GM19240 (cell line): ENCODE measurements around the gene ZNF486.
"Not testable (repeated sequence)": the region's sequence is repeated elsewhere in the genome, so short reads cannot be mapped to it uniquely, and the experiment has no call there.

ENCODE experiments used
- DNase-seq: peaks from one replicate; pipeline ENCODE4 v3.0.0; 2011; ENCODE audit warnings: low spot score; ENCODE audit not compliant: insufficient read length

Gene ZNF486

GRCh38 chr19:20233105-20233504 lies 66.1 kb downstream of the ZNF486 start:
- DNase-seq = no peak

- no peak for DNase-seq
These were observed 68.1 kb downstream of the ZNF486 start for GRCh38 chr19:20235156-20235555.

- no peak for DNase-seq
These were observed 71.0 kb downstream of the ZNF486 start for GRCh38 chr19:20237773-20238623.

GRCh38 chr19:20243629-20244028 lies 76.6 kb downstream of the ZNF486 start:
- no peak for DNase-seq

- DNase-seq = no peak
These were observed 77.3 kb downstream of the ZNF486 start for GRCh38 chr19:20244356-20244755.

- no peak for DNase-seq
These were observed 78.3 kb downstream of the ZNF486 start for GRCh38 chr19:20245309-20245708.

- no peak for DNase-seq
These were observed 80.1 kb downstream of the ZNF486 start for GRCh38 chr19:20247016-20247683.

GRCh38 chr19:20248258-20248657 lies 81.2 kb downstream of the ZNF486 start:
- DNase-seq = not testable (repeated sequence)
